GM13976 (cell line): ENCODE results near the gene HCN2.

ENCODE experiments used
- DNase-seq: peaks from one replicate; pipeline ENCODE4 v3.0.0; 2012; ENCODE audit warnings: low spot score
- CTCF ChIP-seq: IDR thresholded peaks from 2 replicates; pipeline ENCODE4 v1.5.1; 2012; ENCODE audit warnings: borderline replicate concordance, mild to moderate bottlenecking; ENCODE audit not compliant: insufficient read depth; ENCODE audit errors: extremely low read depth, missing control alignments, control extremely low read depth
- in situ Hi-C: fragments of 300-500 bp; cut with MboI; formaldehyde crosslinking; loops from one replicate; pipeline ENCODE4 v1.12.0; 2022; ENCODE audit warnings: low sequenced_read_pairs, mixed read lengths, inconsistent platforms; ENCODE audit not compliant: unreplicated experiment

The HCN2 gene

GRCh38 chr19:571566-571974 is 18.1 kb upstream of the HCN2 start:
- DNase-seq, result no peak
- no peak for TF ChIP-seq CTCF
- in situ Hi-C loops, result no loop called here

GRCh38 chr19:572140-572742 is 17.4 kb upstream of the HCN2 start, which contains the start of gene BSG:
Gene BSG, plus strand, starts transcription at chr19:572596. Its CDS starts 39 bp downstream, at chr19:572635.
- in situ Hi-C loops, result no loop called here
- no peak for TF ChIP-seq CTCF

GRCh38 chr19:572743-573518 is 16.8 kb upstream of the HCN2 start:
- in situ Hi-C loops, result no loop called here
- DNase-seq, result no peak
- no peak for TF ChIP-seq CTCF

More at GRCh38 chr19:572140-572742, 17.4 kb upstream of the HCN2 start, which contains the start of gene BSG:
- DNase-seq, result peak; percentile 100

- TF ChIP-seq CTCF, result no peak
- no peak for DNase-seq
- in situ Hi-C loops, result no loop called here
Observed at GRCh38 chr19:573519-573825, 16.2 kb upstream of the HCN2 start.

- TF ChIP-seq CTCF, result no peak
- DNase-seq, result peak; percentile 77
- in situ Hi-C loops, result loop anchor here (25.0 kb wide), 1 partner anchor 162 kb away; no protein-coding TSS in a partner anchor
Observed at GRCh38 chr19:574658-575526, 14.8 kb upstream of the HCN2 start.

GRCh38 chr19:575527-576506 is 13.9 kb upstream of the HCN2 start:
- no peak for DNase-seq
- no peak for TF ChIP-seq CTCF
- in situ Hi-C loops, result loop anchor here (25.0 kb wide), 1 partner anchor 161 kb away; no protein-coding TSS in a partner anchor
